Measurements from ENCODE around the gene INPP5D. TPM values are rescaled to one million over a fixed set of nuclear protein-coding genes. Genes with fewer than 3 reads are reported as not detected.

INPP5D gene
- total and polyA plus RNA-seq, 2 of the 8 experiments (the other 6 are each of a cell fraction or from before 2014, with no cell fraction given), result 4.5 to 7.1 TPM

DNA sequence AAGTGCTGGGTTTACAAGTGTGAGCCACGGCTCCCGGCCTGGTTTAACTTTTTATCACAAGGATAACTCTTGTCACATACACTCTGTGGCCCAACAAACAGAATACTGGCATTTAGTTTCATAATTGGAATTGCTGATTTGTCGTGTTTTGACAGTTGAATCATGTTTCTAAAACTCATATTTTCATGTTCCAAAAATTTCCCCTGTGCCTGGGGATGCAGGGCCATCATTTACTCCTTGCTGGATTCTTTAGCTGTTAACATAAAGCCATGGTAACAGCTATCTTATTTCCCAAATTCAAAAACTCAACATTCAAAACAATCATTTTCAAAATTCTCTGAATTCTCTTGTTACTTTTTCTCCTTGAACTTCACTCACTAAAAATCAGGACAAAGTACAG is 174.9 kb downstream of the INPP5D start:
- no peaks in the 10 kb centered on the region for H3K79me2 ChIP-seq (ENCODE audit: control insufficient read depth in 1 of 2, insufficient read depth in 2 of 2, low read length in 2 of 2)
- H3K4me3 ChIP-seq (ENCODE audit: extremely low read depth in 1 of 4, insufficient read depth in 2 of 4, low read depth in 3 of 4, low read length in 4 of 4), result no peak overlapping the region
- no peak overlapping the region for H2BK15ac ChIP-seq (ENCODE audit: low read length)
- no peak overlapping the region for H2BK12ac ChIP-seq (ENCODE audit: low read depth, low read length)
- no peak overlapping the region for H3K4ac ChIP-seq (replicated peaks; ENCODE audit: insufficient read length, low read depth, low read length)
- H3K9ac ChIP-seq (replicated peaks in 1 of 4; ENCODE audit: extremely low read depth in 1 of 4, low read depth in 3 of 4, low read length in 3 of 4), result no peak overlapping the region
- H2AFZ ChIP-seq (ENCODE audit: low read length), result no peak overlapping the region
- no peaks in the 10 kb centered on the region for H3K9me3 ChIP-seq (ENCODE audit: insufficient read depth in 2 of 2, low read depth in 1 of 2, low read length in 1 of 2)
- no peak overlapping the region for H3K14ac ChIP-seq (ENCODE audit: insufficient read length)
- no peaks in the 10 kb centered on the region; a peak in 1 of 7 replicates for H3K4me1 ChIP-seq (replicated peaks in 1 of 4; ENCODE audit: control insufficient read depth in 3 of 4, insufficient read depth in 4 of 4, low read length in 3 of 4)
- ChIA-PET CTCF (ENCODE audit: partially characterized antibody) (interaction anchor here (0.7 to 3.7 kb wide), 8 partner anchors 11 to 258 kb away, joined by 3 to 13 read pairs (median 4); no protein-coding TSS in a partner anchor), POLR2A (ENCODE audit: partially characterized antibody) (no interaction called here)
- H2AK5ac ChIP-seq (ENCODE audit: low read depth, low read length), result no peak overlapping the region
- H3K23ac ChIP-seq (ENCODE audit: insufficient read length), result no peak overlapping the region
- DNase-seq (ENCODE audit: low read depth in 1 of 2, low spot score in 2 of 2), result no peak
- no peaks in the 10 kb centered on the region for H3K79me1 ChIP-seq (ENCODE audit: low read depth, low read length)
- H4K20me1 ChIP-seq (replicated peaks in 1 of 2; ENCODE audit: control insufficient read depth in 1 of 2, insufficient read depth in 2 of 2, low read length in 2 of 2), result no peaks in the 10 kb centered on the region
- H3K27me3 ChIP-seq (replicated peaks in 1 of 4; ENCODE audit: control insufficient read depth in 3 of 4, extremely low read depth in 1 of 4, insufficient read depth in 3 of 4, low read length in 3 of 4), result no peaks in the 10 kb centered on the region
- FAIRE-seq, result no peak
- no peak overlapping the region for H3K27ac ChIP-seq (ENCODE audit: low read depth, low read length)
- H4K5ac ChIP-seq (ENCODE audit: insufficient read length, low read depth, low read length), result no peak overlapping the region
- H2BK120ac ChIP-seq (replicated peaks; ENCODE audit: low read depth, low read length), result no peak overlapping the region
- H4K8ac ChIP-seq (ENCODE audit: extremely low read depth, insufficient read depth, low read length), result no peak overlapping the region
- H2BK5ac ChIP-seq (ENCODE audit: low read depth, low read length), result no peak overlapping the region
- H3K18ac ChIP-seq (ENCODE audit: extremely low read depth, low read length), result no peak overlapping the region
- H3K23me2 ChIP-seq (ENCODE audit: low read depth, low read length), result no peaks in the 10 kb centered on the region
- no peak overlapping the region for H4K91ac ChIP-seq (replicated peaks; ENCODE audit: insufficient read length, low read length)
- no peak overlapping the region for H3K56ac ChIP-seq (replicated peaks; ENCODE audit: insufficient read length, low read depth, low read length)
- H2BK20ac ChIP-seq (ENCODE audit: low read length), result no peak overlapping the region
- no peaks in the 10 kb centered on the region for H3K36me3 ChIP-seq (ENCODE audit: control insufficient read depth in 2 of 4, insufficient read depth in 4 of 4, low read length in 3 of 4)
- H3K4me2 ChIP-seq (ENCODE audit: insufficient read depth in 1 of 2, low read depth in 2 of 2, low read length in 2 of 2), result no peak overlapping the region
- 90% methylated on average over 3 of the region's 3 CpGs; no CpG with 5 or more reads in 1 of the 2 experiments for WGBS, 2 experiments (ENCODE audit: extremely low coverage in 1 of 2, insufficient coverage in 1 of 2, insufficient read length in 1 of 2, insufficient replicate concordance in 2 of 2, low coverage in 1 of 2, low lambda C conversion rate in 2 of 2, missing lambda C conversion rate in 1 of 2)
- TF ChIP-seq BACH1 (IDR thresholded peaks at IDR 0.05; ENCODE audit: low read length) (no peak), NRF1 (IDR thresholded peaks at IDR 0.05; ENCODE audit: low read depth, low read length) (no peak), RBBP5 (IDR thresholded peaks at IDR 0.05; ENCODE audit: borderline replicate concordance, low read depth, low read length) (no peak), MAFK (IDR thresholded peaks at IDR 0.05; ENCODE audit: low read depth, low read length) (no peak), POLR2AphosphoS5 (IDR thresholded peaks at IDR 0.05; ENCODE audit: low read depth, low read length) (no peak)

All from H1 (cell line).